ENCODE results near the gene BRD9. TPM values are rescaled to one million over a fixed set of nuclear protein-coding genes. Genes with fewer than 3 reads are reported as not detected.

The BRD9 gene
- total RNA-seq, 2 donors from 2014 or later, result 15.0 to 16.1 TPM

DNA sequence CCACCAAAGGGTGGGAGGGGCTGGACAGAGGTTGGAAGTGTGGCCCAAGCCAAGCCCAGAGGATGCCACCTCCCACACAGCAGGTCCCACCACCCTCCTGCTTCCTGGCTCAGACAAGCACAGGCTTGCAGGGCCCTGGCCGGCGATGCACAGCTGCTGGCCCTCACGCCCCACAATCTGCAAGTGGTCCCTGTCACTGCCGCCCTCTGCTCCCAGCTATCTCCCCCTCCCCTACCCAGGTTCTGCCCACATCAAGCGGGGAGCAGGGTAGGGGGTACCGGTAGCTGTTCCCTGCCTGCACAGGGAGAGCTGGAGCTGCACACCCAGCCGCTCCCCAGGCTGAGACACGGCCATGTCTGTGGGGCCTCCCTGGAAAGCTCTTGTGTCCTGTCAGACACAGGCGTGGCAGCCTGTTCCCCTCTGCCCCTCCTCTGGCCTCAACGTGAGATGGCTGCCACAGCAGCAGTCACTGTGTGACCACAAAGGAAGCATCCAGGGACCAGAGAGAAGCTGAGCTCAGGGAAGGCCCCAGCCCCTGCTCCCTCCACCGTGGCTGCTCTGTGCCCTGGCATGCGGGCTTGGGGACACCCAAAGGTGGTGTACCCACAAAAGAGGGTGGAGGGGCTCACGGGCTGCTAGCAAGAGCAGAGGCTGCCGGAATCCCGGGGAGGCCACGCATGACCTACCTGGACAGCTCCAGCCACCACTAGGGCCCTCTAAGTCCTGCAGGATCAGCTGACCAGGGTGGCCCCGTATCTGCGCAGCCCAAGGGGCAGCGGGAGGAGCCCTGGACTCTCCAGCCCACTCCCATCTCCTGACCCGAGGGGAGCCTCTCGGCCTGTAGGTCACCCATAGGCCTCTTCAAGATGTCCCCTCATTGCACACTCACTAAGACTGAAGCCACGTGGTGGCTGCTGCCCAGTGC lies 30.9 kb downstream of the BRD9 start:
- Histone ChIP-seq H3K9me3 (no peaks in the 10 kb centered on the region), H3K36me3 (peaks cover 37% of the 10 kb centered on the region)
- no peak for DNase-seq (ENCODE audit: low spot score)

DNA sequence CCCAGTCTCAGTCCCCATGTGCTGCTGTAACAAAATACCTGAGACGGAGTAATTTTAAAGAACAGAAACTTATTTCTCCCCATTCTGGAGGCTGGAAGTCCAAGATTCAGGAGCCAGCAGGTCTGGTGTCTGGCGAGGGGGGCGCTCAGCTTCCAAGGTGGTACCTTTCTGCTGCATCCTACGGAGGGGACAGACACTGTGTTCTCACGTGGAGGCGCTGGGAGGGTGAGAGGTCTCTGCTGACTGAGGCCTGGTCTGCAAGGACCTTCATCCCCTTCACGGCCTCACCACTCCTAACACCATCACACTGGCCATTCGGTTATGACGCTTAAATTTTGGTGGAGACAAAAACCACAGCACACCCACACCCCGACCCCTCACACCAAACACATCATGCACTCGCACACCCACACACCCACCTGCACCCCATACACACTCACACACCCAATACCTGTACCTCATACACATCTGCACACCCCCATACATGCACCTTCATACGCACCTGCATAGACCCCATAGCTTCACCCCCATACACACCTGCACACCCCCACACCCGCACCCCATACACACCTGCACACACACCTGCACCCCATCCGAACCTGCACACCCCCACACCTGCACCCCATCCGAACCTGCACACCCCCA lies 32.0 kb downstream of the BRD9 start:
- no peaks in the 10 kb centered on the region for H3K4me1 ChIP-seq

More for the DNA sequence above, 30.9 kb downstream of the BRD9 start:
- H3K27me3 ChIP-seq, result no peaks in the 10 kb centered on the region
- TF ChIP-seq, protein P1, sequence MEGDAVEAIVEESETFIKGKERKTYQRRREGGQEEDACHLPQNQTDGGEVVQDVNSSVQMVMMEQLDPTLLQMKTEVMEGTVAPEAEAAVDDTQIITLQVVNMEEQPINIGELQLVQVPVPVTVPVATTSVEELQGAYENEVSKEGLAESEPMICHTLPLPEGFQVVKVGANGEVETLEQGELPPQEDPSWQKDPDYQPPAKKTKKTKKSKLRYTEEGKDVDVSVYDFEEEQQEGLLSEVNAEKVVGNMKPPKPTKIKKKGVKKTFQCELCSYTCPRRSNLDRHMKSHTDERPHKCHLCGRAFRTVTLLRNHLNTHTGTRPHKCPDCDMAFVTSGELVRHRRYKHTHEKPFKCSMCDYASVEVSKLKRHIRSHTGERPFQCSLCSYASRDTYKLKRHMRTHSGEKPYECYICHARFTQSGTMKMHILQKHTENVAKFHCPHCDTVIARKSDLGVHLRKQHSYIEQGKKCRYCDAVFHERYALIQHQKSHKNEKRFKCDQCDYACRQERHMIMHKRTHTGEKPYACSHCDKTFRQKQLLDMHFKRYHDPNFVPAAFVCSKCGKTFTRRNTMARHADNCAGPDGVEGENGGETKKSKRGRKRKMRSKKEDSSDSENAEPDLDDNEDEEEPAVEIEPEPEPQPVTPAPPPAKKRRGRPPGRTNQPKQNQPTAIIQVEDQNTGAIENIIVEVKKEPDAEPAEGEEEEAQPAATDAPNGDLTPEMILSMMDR (IDR thresholded peaks at IDR 0.05), result no peak
- H3K4me1 ChIP-seq, result no peaks in the 10 kb centered on the region
- H3K27ac ChIP-seq, result no peak overlapping the region
- H3K4me3 ChIP-seq, result no peak overlapping the region

GRCh38 chr5:859798-860296 lies 32.8 kb downstream of the BRD9 start:
- Histone ChIP-seq H3K36me3 (peaks cover 25% of the 10 kb centered on the region), H3K27ac (no peak overlapping the region), H3K4me3 (no peak overlapping the region), H3K4me1 (no peaks in the 10 kb centered on the region), H3K27me3 (no peaks in the 10 kb centered on the region), H3K9me3 (no peaks in the 10 kb centered on the region)
- no peak for DNase-seq (ENCODE audit: low spot score)
- TF ChIP-seq, protein P1 (IDR thresholded peaks at IDR 0.05), result no peak

More for the DNA sequence above, 32.0 kb downstream of the BRD9 start:
- Histone ChIP-seq H3K36me3 (peaks cover 32% of the 10 kb centered on the region), H3K9me3 (no peaks in the 10 kb centered on the region), H3K27me3 (no peaks in the 10 kb centered on the region), H3K4me3 (no peak overlapping the region), H3K27ac (no peak overlapping the region)
- TF ChIP-seq, protein P1 (IDR thresholded peaks at IDR 0.05), result no peak
- DNase-seq (ENCODE audit: low spot score), result no peak

GRCh38 chr5:859391-859790 lies 33.2 kb downstream of the BRD9 start:
- no peak overlapping the region for H3K27ac ChIP-seq
- TF ChIP-seq, protein P1 (IDR thresholded peaks at IDR 0.05), result no peak
- H3K36me3 ChIP-seq, result peaks cover 20% of the 10 kb centered on the region
- no peaks in the 10 kb centered on the region for H3K9me3 ChIP-seq
- H3K4me3 ChIP-seq, result no peak overlapping the region
- no peak for DNase-seq (ENCODE audit: low spot score)
- no peaks in the 10 kb centered on the region for H3K4me1 ChIP-seq
- no peaks in the 10 kb centered on the region for H3K27me3 ChIP-seq

GRCh38 chr5:858726-859125 lies 33.9 kb downstream of the BRD9 start:
- Histone ChIP-seq H3K4me3 (no peak overlapping the region), H3K9me3 (no peaks in the 10 kb centered on the region), H3K27ac (no peak overlapping the region), H3K27me3 (no peaks in the 10 kb centered on the region), H3K36me3 (peaks cover 13% of the 10 kb centered on the region), H3K4me1 (no peaks in the 10 kb centered on the region)
- DNase-seq (ENCODE audit: low spot score), result no peak
- TF ChIP-seq, protein P1 (IDR thresholded peaks at IDR 0.05), result no peak

All from right atrium auricular region (tissue), 2 donors.